OCI-LY7 (cell line): ENCODE measurements around the gene SSNA1. TPM values are rescaled to one million over a fixed set of nuclear protein-coding genes. Genes with fewer than 3 reads are reported as not detected.
A peak's percentile ranks its signal among the peaks of the same experiment; 100 is the strongest.

Source experiments
- BruUV-seq: library from RNA; stranded (reverse); fragments of 400-500 nt; replicated peaks from 2 replicates; lab custom pipeline; 2021; lab: Mats Ljungman, UMichigan
- CTCF ChIA-PET: fragments of 300-600 bp; sonication (Branson Sonifier 250); formaldehyde crosslinking; loops from one replicate; lab custom pipeline; 2022; ENCODE audit warnings: antibody characterized with exemption; ENCODE audit not compliant: unreplicated experiment; lab: Charles Lee
- POLR2A ChIA-PET: fragments of 300-600 bp; sonication (Branson Sonifier 250); formaldehyde crosslinking; loops from one replicate; lab custom pipeline; 2022; ENCODE audit warnings: antibody characterized with exemption; lab: Charles Lee
- DNase-seq: peaks from one replicate; pipeline ENCODE4 v3.0.0-alpha.2; 2015; ENCODE audit warnings: low spot score
- H2AFZ ChIP-seq: fragments of 200-600 bp; sonication (generic), shearing (Covaris generic); 2 replicates; pipeline ENCODE4 v1.6.1; 2014; ENCODE audit warnings: mild to moderate bottlenecking, antibody characterized with exemption, low read length, moderate library complexity
- H3K27ac ChIP-seq: fragments of 200-600 bp; sonication (generic); 2 replicates; pipeline ENCODE4 v1.5.1; 2014; ENCODE audit warnings: mixed run types, low read depth, mild to moderate bottlenecking, moderate library complexity, low read length, inconsistent platforms; ENCODE audit not compliant: poor library complexity, severe bottlenecking
- H3K36me3 ChIP-seq: fragments of 200-600 bp; sonication (generic); 2 replicates; pipeline ENCODE4 v1.6.1; 2014; ENCODE audit warnings: mild to moderate bottlenecking, antibody characterized with exemption, low read length, moderate library complexity, mixed read lengths; ENCODE audit not compliant: insufficient read depth
- H3K4me1 ChIP-seq: fragments of 200-600 bp; sonication (generic); 2 replicates; pipeline ENCODE4 v1.5.1; 2014; ENCODE audit warnings: mild to moderate bottlenecking, low read length; ENCODE audit not compliant: insufficient read depth, poor library complexity, severe bottlenecking
- H3K4me2 ChIP-seq: fragments of 200-600 bp; sonication (generic); 2 replicates; pipeline ENCODE4 v1.6.1; 2014; ENCODE audit warnings: mild to moderate bottlenecking, low read length
- H3K4me3 ChIP-seq: fragments of 200-600 bp; sonication (generic); 2 replicates; pipeline ENCODE4 v1.5.1; 2014; ENCODE audit warnings: mild to moderate bottlenecking, low read depth, low read length; ENCODE audit not compliant: poor library complexity, severe bottlenecking
- H3K79me2 ChIP-seq: fragments of 200-600 bp; sonication (generic); 2 replicates; pipeline ENCODE4 v1.6.1; 2016; ENCODE audit warnings: low read depth, mild to moderate bottlenecking, low read length, moderate library complexity, mixed read lengths; ENCODE audit not compliant: insufficient read depth
- H3K9me2 ChIP-seq: fragments of 200-600 bp; sonication (generic); 2 replicates; pipeline ENCODE4 v1.6.1; 2016; ENCODE audit warnings: mild to moderate bottlenecking, low read length, mixed read lengths; ENCODE audit not compliant: insufficient read depth
- H3K9me3 ChIP-seq: fragments of 200-600 bp; sonication (generic); 2 replicates; pipeline ENCODE4 v1.6.1; 2014; ENCODE audit warnings: mild to moderate bottlenecking, mixed run types, low read length, mixed read lengths
- H4K20me1 ChIP-seq: fragments of 200-600 bp; sonication (generic); 2 replicates; pipeline ENCODE4 v1.6.1; 2014; ENCODE audit warnings: mild to moderate bottlenecking, antibody characterized with exemption, low read length, moderate library complexity, mixed read lengths; ENCODE audit not compliant: insufficient read depth
- EZH2phosphoT487 ChIP-seq: fragments of 200-600 bp; sonication (generic); IDR thresholded peaks from 2 replicates; pipeline ENCODE4 v1.6.1; 2018; ENCODE audit warnings: low read depth, borderline replicate concordance, mild to moderate bottlenecking, mixed run types, antibody characterized with exemption, low read length, moderate library complexity, mixed read lengths
- intact Hi-C: fragments of 100-400 bp; cut with micrococcal nuclease; formaldehyde crosslinking; loops from one replicate; pipeline ENCODE4 v1.10.0; 2022; ENCODE audit not compliant: unreplicated experiment
- total RNA-seq, 2 experiments: library from RNA; depleted of rRNA in 1 of 2; stranded (reverse); fragments of >200 nt in 1 of 2; shearing (Covaris generic) in 1 of 2; gene quantifications; 2 replicates each; pipeline ENCODE4 v1.2.3, GENCODE V29; 2014 to 2022
- TF ChIP-seq, protein P1 (sequence below): fragments of 200-600 bp; sonication (generic); conservative IDR thresholded peaks from 2 replicates; pipeline ENCODE4 v1.5.1; 2014; ENCODE audit warnings: mild to moderate bottlenecking, antibody characterized with exemption, low read length, moderate library complexity, mixed read lengths

Gene SSNA1
- total RNA-seq, 2 experiments from 2014 or later, result 71.0 to 111 TPM

DNA sequence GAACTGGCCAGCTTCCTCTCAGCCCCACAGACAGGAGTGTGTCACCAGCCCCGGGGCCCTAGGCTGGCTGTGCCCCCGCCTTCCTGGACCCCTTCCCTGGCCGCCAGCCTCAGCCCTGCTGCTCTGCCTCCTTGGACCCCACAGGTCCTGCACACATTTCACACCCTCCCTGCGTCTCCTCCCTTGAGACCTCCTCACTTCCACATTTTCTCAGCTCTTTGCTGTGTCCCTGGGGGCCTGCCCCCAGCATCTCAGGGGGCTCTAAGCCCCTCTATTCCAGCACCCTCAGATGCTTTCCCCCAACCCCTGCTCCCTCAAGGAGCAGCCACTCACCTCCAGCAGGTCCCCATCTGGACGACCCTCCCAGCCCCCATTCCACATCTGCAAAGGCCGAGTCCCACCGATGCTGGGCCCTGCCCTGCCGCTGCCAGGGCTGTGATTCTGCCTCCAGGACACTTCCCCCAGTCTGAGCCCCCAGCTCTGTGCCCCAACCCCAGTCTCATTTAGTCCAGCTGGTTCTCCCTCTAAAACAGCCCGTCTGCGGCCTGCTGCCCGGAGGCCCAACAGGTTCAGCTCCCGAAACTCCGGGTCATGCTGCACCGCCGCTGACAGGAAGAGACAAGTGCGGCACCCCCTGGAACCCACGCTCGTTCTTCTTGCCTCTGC, 46.4 kb downstream of the SSNA1 start:
- no peak for TF ChIP-seq EZH2phosphoT487
- TF ChIP-seq, protein P1, sequence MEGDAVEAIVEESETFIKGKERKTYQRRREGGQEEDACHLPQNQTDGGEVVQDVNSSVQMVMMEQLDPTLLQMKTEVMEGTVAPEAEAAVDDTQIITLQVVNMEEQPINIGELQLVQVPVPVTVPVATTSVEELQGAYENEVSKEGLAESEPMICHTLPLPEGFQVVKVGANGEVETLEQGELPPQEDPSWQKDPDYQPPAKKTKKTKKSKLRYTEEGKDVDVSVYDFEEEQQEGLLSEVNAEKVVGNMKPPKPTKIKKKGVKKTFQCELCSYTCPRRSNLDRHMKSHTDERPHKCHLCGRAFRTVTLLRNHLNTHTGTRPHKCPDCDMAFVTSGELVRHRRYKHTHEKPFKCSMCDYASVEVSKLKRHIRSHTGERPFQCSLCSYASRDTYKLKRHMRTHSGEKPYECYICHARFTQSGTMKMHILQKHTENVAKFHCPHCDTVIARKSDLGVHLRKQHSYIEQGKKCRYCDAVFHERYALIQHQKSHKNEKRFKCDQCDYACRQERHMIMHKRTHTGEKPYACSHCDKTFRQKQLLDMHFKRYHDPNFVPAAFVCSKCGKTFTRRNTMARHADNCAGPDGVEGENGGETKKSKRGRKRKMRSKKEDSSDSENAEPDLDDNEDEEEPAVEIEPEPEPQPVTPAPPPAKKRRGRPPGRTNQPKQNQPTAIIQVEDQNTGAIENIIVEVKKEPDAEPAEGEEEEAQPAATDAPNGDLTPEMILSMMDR, result no peak
- no TSS peak for BruUV-seq
- Histone ChIP-seq H3K4me1 (peaks cover 49% of the 10 kb centered on the region), H3K4me2 (peak overlapping the region; percentile 75), H3K4me3 (no peak overlapping the region), H3K27ac (no peak overlapping the region), H2AFZ (no peak overlapping the region), H3K36me3 (no peaks in the 10 kb centered on the region; the same call in 1 of the 2 replicates), H4K20me1 (no peaks in the 10 kb centered on the region), H3K79me2 (peaks cover 16% of the 10 kb centered on the region; the same call in 1 of the 2 replicates), H3K9me2 (no peaks in the 10 kb centered on the region), H3K9me3 (no peaks in the 10 kb centered on the region)
- ChIA-PET POLR2A (no interaction called here), CTCF (interaction anchor here (0.6 kb wide), 1 partner anchor 287 kb away, joined by 3 read pairs; no protein-coding TSS in a partner anchor)
- no peak for DNase-seq
- intact Hi-C loops, result no loop called here

DNA sequence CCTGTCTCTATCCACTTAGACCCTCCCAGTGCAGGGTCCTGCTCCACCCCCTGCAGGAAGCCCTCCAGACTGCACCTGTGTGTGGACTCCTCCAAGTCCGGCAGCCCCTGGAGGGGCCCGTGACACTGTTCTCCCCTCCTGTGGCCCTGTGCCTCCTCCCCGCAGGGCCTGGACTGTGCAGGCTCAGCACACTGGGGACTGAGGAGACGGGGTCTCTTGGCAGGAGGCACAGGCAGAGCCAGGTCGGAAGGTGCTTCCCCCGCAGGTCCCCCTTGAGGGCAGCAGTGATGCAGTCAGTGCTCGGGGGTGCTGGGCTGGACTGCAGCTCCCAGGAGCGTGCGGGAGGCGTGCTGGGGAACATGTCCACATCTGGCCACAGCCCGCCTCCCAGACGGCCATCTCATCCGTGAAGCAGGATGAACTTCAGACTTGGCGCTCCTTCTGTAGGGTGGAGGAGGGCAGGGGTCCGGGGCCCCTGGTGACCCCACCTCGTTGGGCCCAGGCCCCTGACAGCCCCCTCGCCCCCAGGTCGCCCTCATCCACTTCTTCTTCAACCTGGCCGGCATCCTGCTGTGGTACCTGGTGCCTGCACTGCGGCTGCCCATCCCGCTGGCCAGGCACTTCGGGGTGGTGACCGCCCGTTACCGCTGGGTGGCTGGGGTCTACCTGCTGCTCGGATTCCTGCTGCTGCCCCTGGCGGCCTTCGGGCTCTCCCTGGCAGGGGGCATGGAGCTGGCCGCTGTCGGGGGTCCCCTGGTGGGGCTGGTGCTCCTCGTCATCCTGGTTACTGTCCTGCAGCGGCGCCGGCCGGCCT, 47.2 kb downstream of the SSNA1 start:
- Histone ChIP-seq H3K4me2 (peak overlapping the region; percentile 75), H3K4me3 (no peak overlapping the region), H3K79me2 (peaks cover 17% of the 10 kb centered on the region; the same call in 1 of the 2 replicates), H3K9me3 (no peaks in the 10 kb centered on the region), H2AFZ (no peak overlapping the region), H3K4me1 (peaks cover 49% of the 10 kb centered on the region), H3K27ac (no peak overlapping the region), H4K20me1 (no peaks in the 10 kb centered on the region), H3K36me3 (no peaks in the 10 kb centered on the region; the same call in 1 of the 2 replicates), H3K9me2 (no peaks in the 10 kb centered on the region)
- no TSS peak for BruUV-seq
- POLR2A ChIA-PET, result no interaction called here
- TF ChIP-seq, protein P1, result peak; percentile 36
- TF ChIP-seq EZH2phosphoT487, result no peak
- intact Hi-C loops, result loop anchor here (2.0 kb wide), 2 partner anchors 33 to 167 kb away; no protein-coding TSS in a partner anchor
- no peak for DNase-seq
- CTCF ChIA-PET, result interaction anchor here (0.6 to 1.2 kb wide), 4 partner anchors 59 to 288 kb away, joined by 3 to 6 read pairs (median 3); no protein-coding TSS in a partner anchor
